ENCODE data around the gene SAXO2. TPM values are rescaled to one million over a fixed set of nuclear protein-coding genes. Genes with fewer than 3 reads are reported as not detected.

Gene SAXO2
- total and polyA plus RNA-seq, 2 of the 4 experiments (the other 2 are of a cell fraction): 0.14 TPM; not detected in 1

DNA sequence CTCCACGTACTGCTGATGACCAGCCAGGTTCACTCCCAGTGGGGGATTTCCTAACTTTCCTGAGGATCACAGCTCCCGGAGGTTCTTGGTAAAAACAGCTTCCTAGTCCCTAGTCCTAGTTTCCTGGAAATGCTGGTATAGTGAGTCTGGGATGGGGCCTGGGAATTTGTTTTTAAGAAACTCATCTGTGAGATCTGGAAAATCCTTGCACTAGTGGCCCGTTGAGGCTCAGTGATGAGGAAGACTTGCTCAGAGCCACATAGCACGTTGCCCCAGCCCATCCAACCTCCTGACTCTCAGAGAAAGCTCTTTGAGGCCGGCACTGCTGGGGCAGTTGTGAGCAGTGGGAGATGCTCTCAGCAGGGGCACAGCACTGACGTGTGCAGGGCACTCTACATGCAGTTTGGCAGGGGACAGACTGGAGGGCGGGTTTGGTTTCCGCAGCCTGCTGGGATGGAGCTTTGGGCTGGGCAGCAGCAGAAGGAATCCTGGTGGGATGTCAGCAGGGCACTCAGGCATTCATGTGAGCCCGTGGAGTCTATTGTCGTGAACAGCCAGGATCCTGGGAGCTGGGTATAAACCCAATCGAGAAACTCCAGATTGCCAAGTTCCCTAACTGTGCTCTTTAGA lies 31.6 kb downstream of the SAXO2 start:
- Histone ChIP-seq H3K23ac (ENCODE audit: low read depth, low read length) (no peak overlapping the region), H2BK120ac (ENCODE audit: low read depth, low read length) (no peak overlapping the region), H2AFZ (replicated peaks; ENCODE audit: low read length, poor library complexity) (no peak overlapping the region), H3K9me1 (ENCODE audit: insufficient read depth, low read length) (no peaks in the 10 kb centered on the region), H3K4me3 (ENCODE audit: insufficient read depth, low read depth, low read length) (no peak overlapping the region), H3K27ac (ENCODE audit: insufficient read depth, low read length) (no peak overlapping the region), H3K9ac (ENCODE audit: low read depth, low read length) (no peak overlapping the region), H3K4me2 (ENCODE audit: low read depth, low read length) (no peak overlapping the region), H3K9me3 (ENCODE audit: control insufficient read depth, insufficient read depth, low read length) (no peaks in the 10 kb centered on the region), H3K36me3 (ENCODE audit: control insufficient read depth, insufficient read depth, low read length) (no peaks in the 10 kb centered on the region), H4K8ac (ENCODE audit: low read depth in 2 of 2, low read length in 2 of 2) (no peak overlapping the region), H2AK5ac (ENCODE audit: low read depth, low read length) (no peak overlapping the region), H3K27me3 (ENCODE audit: control insufficient read depth, insufficient read depth, low read length) (peaks cover 7% of the 10 kb centered on the region), H4K20me1 (ENCODE audit: insufficient read depth, low read length) (no peaks in the 10 kb centered on the region), H3K14ac (replicated peaks; ENCODE audit: low read depth, low read length) (no peak overlapping the region), H4K5ac (ENCODE audit: low read depth, low read length) (no peak overlapping the region), H2BK15ac (ENCODE audit: low read depth, low read length) (no peak overlapping the region), H3K79me1 (ENCODE audit: low read depth in 1 of 2, low read length in 2 of 2) (no peaks in the 10 kb centered on the region), H3K56ac (ENCODE audit: extremely low read depth, insufficient read depth, low read length) (no peak overlapping the region), H3K18ac (ENCODE audit: low read depth, low read length) (no peak overlapping the region), H3K4ac (ENCODE audit: low read depth, low read length) (no peak overlapping the region), H3K4me1 (ENCODE audit: control insufficient read depth, insufficient read depth, low read length) (no peaks in the 10 kb centered on the region), H4K91ac (ENCODE audit: insufficient read depth, low read depth, low read length) (no peak overlapping the region), H2BK20ac (ENCODE audit: low read depth, low read length) (no peak overlapping the region), H2AK9ac (replicated peaks; ENCODE audit: low read depth, low read length, poor library complexity) (no peak overlapping the region), H2BK5ac (ENCODE audit: low read depth, low read length, poor library complexity, severe bottlenecking) (no peak overlapping the region)
- dilution Hi-C loops (cut with HindIII; ENCODE audit: low sequenced_read_pairs, unreplicated experiment) (no loop called here), intact Hi-C loops (cut with micrococcal nuclease) (no loop called here), in situ Hi-C loops (cut with MboI; ENCODE audit: low sequenced_read_pairs) (no loop called here)
- ChIA-PET CTCF (no interaction called here), POLR2A (ENCODE audit: unreplicated experiment) (no interaction called here)
- BruUV-seq (replicated peaks): no TSS peak
- TF ChIP-seq RAD21 (IDR thresholded peaks at IDR 0.05; ENCODE audit: low read length) (no peak), MAFK (IDR thresholded peaks at IDR 0.05; ENCODE audit: low read depth, low read length) (no peak), NFE2L2 (IDR thresholded peaks at IDR 0.05; ENCODE audit: low read depth, low read length) (no peak), POLR2A (IDR thresholded peaks at IDR 0.05; ENCODE audit: low read depth, low read length) (no peak), RCOR1 (IDR thresholded peaks at IDR 0.05; ENCODE audit: insufficient replicate concordance, low read length) (no peak), RFX5 (IDR thresholded peaks at IDR 0.05; ENCODE audit: low read depth, low read length) (no peak), CEBPB (IDR thresholded peaks at IDR 0.05; ENCODE audit: low read depth, low read length) (no peak), MAZ (IDR thresholded peaks at IDR 0.05; ENCODE audit: borderline replicate concordance, low read depth, low read length) (no peak), SMC3 (IDR thresholded peaks at IDR 0.05; ENCODE audit: low read depth, low read length) (no peak), CHD1 (IDR thresholded peaks at IDR 0.05; ENCODE audit: low read depth, low read length) (no peak), FOS (IDR thresholded peaks at IDR 0.05; ENCODE audit: low read depth, low read length) (no peak), MXI1 (IDR thresholded peaks at IDR 0.05; ENCODE audit: borderline replicate concordance, low read depth, low read length) (no peak), BHLHE40 (IDR thresholded peaks at IDR 0.05; ENCODE audit: low read depth, low read length) (no peak)
- TF ChIP-seq, protein P1, sequence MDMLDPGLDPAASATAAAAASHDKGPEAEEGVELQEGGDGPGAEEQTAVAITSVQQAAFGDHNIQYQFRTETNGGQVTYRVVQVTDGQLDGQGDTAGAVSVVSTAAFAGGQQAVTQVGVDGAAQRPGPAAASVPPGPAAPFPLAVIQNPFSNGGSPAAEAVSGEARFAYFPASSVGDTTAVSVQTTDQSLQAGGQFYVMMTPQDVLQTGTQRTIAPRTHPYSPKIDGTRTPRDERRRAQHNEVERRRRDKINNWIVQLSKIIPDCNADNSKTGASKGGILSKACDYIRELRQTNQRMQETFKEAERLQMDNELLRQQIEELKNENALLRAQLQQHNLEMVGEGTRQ (IDR thresholded peaks at IDR 0.05; ENCODE audit: low read depth, low read length): no peak
- TF ChIP-seq, protein P2, sequence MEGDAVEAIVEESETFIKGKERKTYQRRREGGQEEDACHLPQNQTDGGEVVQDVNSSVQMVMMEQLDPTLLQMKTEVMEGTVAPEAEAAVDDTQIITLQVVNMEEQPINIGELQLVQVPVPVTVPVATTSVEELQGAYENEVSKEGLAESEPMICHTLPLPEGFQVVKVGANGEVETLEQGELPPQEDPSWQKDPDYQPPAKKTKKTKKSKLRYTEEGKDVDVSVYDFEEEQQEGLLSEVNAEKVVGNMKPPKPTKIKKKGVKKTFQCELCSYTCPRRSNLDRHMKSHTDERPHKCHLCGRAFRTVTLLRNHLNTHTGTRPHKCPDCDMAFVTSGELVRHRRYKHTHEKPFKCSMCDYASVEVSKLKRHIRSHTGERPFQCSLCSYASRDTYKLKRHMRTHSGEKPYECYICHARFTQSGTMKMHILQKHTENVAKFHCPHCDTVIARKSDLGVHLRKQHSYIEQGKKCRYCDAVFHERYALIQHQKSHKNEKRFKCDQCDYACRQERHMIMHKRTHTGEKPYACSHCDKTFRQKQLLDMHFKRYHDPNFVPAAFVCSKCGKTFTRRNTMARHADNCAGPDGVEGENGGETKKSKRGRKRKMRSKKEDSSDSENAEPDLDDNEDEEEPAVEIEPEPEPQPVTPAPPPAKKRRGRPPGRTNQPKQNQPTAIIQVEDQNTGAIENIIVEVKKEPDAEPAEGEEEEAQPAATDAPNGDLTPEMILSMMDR (conservative IDR thresholded peaks at IDR 0.05; ENCODE audit: low read depth, low read length): no peak
- TF ChIP-seq, protein P3, sequence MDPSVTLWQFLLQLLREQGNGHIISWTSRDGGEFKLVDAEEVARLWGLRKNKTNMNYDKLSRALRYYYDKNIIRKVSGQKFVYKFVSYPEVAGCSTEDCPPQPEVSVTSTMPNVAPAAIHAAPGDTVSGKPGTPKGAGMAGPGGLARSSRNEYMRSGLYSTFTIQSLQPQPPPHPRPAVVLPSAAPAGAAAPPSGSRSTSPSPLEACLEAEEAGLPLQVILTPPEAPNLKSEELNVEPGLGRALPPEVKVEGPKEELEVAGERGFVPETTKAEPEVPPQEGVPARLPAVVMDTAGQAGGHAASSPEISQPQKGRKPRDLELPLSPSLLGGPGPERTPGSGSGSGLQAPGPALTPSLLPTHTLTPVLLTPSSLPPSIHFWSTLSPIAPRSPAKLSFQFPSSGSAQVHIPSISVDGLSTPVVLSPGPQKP (IDR thresholded peaks at IDR 0.05; ENCODE audit: borderline replicate concordance, low read depth, low read length): no peak
- no peak for ATAC-seq (ENCODE audit: low read depth)
- DNase-seq: no peak
- WGBS, 2 experiments (ENCODE audit: extremely low coverage in 2 of 2, insufficient read length in 1 of 2): 43% methylated on average over 3 of the region's 11 CpGs; no CpG with 5 or more reads in 1 of the 2 experiments

Measured in IMR-90 (cell line).